Measurements from ENCODE around the gene DDX31. TPM values are rescaled to one million over a fixed set of nuclear protein-coding genes. Genes with fewer than 3 reads are reported as not detected.

Gene DDX31
- total RNA-seq, 4 donors from 2014 or later = 16.9 to 24.1 (median 18.6) TPM

DNA sequence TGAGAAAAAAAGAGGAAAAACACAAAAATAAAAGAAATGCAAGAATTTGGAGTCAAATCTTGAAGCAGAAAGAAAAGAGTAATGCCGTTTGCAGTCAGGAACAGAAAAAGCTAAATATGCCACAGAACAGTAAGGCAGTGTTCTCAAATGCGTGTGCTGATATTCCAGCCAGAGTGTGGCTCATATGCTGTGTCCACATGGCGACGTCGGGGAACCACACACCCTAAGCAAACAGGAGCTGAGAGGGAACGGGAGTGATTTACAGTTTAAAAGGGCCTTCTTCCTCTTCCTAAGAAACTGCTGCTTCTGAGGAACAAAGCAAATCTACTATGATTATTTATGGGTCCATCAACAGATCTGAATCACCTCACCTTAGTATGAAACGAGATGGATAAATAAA, 42.7 kb downstream of the DDX31 start:
- intact Hi-C loops (cut with DNase I; ENCODE audit: low total_unique reads) = no loop called here
- DNase-seq (ENCODE audit: low spot score in 2 of 2) = no peak
- WGBS, 2 donors = 78 to 81% methylated on average over 7 of the region's 7 CpGs
- H3K4me3 ChIP-seq (ENCODE audit: low read depth, poor library complexity, severe bottlenecking) = no peak overlapping the region
- no peak for TF ChIP-seq POLR2A (IDR thresholded peaks at IDR 0.05)
- TF ChIP-seq, protein P1, sequence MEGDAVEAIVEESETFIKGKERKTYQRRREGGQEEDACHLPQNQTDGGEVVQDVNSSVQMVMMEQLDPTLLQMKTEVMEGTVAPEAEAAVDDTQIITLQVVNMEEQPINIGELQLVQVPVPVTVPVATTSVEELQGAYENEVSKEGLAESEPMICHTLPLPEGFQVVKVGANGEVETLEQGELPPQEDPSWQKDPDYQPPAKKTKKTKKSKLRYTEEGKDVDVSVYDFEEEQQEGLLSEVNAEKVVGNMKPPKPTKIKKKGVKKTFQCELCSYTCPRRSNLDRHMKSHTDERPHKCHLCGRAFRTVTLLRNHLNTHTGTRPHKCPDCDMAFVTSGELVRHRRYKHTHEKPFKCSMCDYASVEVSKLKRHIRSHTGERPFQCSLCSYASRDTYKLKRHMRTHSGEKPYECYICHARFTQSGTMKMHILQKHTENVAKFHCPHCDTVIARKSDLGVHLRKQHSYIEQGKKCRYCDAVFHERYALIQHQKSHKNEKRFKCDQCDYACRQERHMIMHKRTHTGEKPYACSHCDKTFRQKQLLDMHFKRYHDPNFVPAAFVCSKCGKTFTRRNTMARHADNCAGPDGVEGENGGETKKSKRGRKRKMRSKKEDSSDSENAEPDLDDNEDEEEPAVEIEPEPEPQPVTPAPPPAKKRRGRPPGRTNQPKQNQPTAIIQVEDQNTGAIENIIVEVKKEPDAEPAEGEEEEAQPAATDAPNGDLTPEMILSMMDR (IDR thresholded peaks at IDR 0.05) = no peak

DNA sequence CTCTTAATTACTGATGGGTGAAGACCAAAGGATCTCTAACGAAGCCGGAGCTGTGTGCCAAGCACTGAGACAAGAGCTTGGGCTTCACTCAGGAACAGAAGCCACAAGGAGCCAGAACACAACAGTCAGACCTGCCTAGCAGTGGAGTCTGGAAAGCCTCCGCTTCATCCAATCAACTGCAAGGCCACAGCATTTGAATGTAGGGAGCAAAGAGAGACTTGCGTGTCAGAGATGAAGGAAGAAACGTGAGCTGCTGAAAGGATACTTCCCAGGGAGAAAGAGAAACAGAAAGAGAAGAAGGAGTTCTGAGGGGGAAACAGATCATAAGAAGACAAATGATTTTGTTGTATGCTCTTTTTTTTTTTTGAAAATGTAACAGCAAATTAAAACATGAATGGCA, 43.5 kb downstream of the DDX31 start:
- DNase-seq (ENCODE audit: low spot score in 2 of 2) = no peak
- intact Hi-C loops (cut with DNase I; ENCODE audit: low total_unique reads) = no loop called here
- no peak for TF ChIP-seq POLR2A (IDR thresholded peaks at IDR 0.05)
- TF ChIP-seq, protein P1 (IDR thresholded peaks at IDR 0.05) = no peak
- no peak overlapping the region for H3K4me3 ChIP-seq (ENCODE audit: low read depth, poor library complexity, severe bottlenecking)
- 74 to 86% methylated on average over 5 of the region's 5 CpGs for WGBS, 2 donors

DNA sequence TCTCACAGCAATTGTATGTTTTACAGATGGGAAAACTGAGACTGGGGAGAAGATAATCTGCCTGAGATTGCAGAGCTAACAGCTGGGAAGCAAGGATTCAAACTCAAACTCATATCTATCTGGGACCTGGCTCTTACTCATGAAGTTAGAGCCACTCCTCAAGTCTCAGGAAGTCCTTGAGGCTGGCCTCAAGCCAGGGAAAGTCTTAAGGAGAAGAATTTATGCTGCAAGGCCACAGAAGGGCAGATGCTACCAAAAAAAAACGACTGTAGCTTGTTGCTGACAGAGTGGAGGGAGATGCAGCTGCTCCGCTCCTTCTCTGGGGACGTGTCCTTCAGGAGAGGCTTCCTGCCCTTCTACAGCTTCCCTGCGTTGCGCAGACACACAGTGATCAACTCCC, 47.6 kb downstream of the DDX31 start:
- no peak for DNase-seq (ENCODE audit: low spot score in 2 of 2)
- TF ChIP-seq, protein P1 (IDR thresholded peaks at IDR 0.05) = no peak
- no peak for TF ChIP-seq POLR2A (IDR thresholded peaks at IDR 0.05)
- no peak overlapping the region for H3K4me3 ChIP-seq (ENCODE audit: low read depth, poor library complexity, severe bottlenecking)
- 83 to 84% methylated on average over 5 of the region's 5 CpGs for WGBS, 2 donors
- intact Hi-C loops (cut with DNase I; ENCODE audit: low total_unique reads) = no loop called here

DNA sequence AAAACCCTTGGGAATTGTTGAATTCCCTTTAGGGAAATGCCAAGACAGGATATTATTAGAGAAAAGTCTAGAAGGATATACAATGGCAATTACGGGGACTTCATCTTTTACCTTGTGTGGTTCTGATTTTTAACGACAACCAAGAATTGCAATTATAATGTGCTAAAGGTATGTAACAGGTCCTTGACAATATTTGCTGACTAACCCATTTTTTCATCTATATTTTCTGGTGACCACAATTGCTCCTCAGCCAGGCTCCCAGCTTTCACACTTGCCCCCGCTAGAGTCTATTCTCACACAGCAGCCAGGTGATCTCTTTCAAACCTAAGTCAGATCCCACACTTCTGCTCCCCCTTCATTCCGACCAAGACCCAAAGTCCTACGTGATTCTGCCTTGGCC, 53.1 kb downstream of the DDX31 start:
- TF ChIP-seq, protein P1 (IDR thresholded peaks at IDR 0.05) = no peak
- TF ChIP-seq POLR2A (IDR thresholded peaks at IDR 0.05) = no peak
- DNase-seq (ENCODE audit: low spot score in 2 of 2) = no peak
- intact Hi-C loops (cut with DNase I; ENCODE audit: low total_unique reads) = no loop called here
- WGBS, 2 donors = 95 to 96% methylated on average over 5 of the region's 5 CpGs
- H3K4me3 ChIP-seq (ENCODE audit: low read depth, poor library complexity, severe bottlenecking) = no peak overlapping the region

DNA sequence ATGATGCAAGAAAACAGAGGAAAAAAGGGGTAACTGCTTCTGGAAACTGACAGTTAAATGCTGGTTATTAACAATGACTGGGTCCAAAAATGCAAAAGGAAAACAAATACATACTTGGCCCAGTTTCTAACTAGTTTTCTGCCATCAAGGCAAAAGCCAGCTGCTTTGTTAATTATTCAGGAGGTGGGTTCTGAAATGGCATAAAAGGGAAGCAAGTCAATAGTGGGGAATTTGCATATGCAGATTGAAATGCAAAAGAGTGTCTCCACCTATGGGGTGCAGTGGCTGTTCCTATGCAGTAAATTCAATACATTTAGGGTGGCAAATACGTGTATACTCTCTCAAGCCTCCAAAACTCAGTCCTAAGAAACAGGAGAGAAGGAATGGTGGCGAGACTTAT, 54.0 kb downstream of the DDX31 start:
- intact Hi-C loops (cut with DNase I; ENCODE audit: low total_unique reads) = no loop called here
- DNase-seq (ENCODE audit: low spot score in 2 of 2) = no peak
- H3K4me3 ChIP-seq (ENCODE audit: low read depth, poor library complexity, severe bottlenecking) = no peak overlapping the region
- WGBS, 2 donors = 87 to 92% methylated on average over 2 of the region's 2 CpGs
- TF ChIP-seq, protein P1 (IDR thresholded peaks at IDR 0.05) = no peak
- TF ChIP-seq POLR2A (IDR thresholded peaks at IDR 0.05) = no peak

DNA sequence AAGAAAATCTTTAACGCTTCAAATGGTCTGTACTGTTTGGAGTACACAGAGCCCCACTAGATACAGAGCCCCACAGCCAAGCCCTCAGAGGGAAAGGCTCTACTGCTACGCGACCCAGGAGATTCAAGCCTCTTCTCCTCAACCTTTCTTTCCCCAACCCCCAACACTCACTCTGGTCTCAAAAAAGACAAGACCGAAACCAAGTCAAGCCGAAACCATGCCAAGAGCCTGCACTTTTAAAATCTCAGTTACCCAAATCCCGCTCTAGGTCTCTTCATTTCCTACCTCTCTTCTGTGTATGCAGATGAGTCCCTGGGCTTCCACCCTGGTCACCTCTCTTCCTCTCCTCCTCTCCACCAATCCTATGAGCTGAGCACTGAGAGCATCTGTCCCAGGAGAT, 55.5 kb downstream of the DDX31 start:
- DNase-seq (ENCODE audit: low spot score in 2 of 2) = no peak
- H3K4me3 ChIP-seq (ENCODE audit: low read depth, poor library complexity, severe bottlenecking) = no peak overlapping the region
- TF ChIP-seq, protein P1 (IDR thresholded peaks at IDR 0.05) = no peak
- no peak for TF ChIP-seq POLR2A (IDR thresholded peaks at IDR 0.05)
- 81 to 82% methylated on average over 6 of the region's 6 CpGs for WGBS, 2 donors
- intact Hi-C loops (cut with DNase I; ENCODE audit: low total_unique reads) = no loop called here

All from lower leg skin (tissue), 4 donors.